Measurements from ENCODE around the gene MRPL58. TPM values are rescaled to one million over a fixed set of nuclear protein-coding genes. Genes with fewer than 3 reads are reported as not detected.

MRPL58 gene
- total and polyA plus RNA-seq, 10 of the 15 experiments (the other 5 are each of a cell fraction or from before 2014, with no cell fraction given) = 23.0 to 64.3 (median 51.9) TPM

DNA sequence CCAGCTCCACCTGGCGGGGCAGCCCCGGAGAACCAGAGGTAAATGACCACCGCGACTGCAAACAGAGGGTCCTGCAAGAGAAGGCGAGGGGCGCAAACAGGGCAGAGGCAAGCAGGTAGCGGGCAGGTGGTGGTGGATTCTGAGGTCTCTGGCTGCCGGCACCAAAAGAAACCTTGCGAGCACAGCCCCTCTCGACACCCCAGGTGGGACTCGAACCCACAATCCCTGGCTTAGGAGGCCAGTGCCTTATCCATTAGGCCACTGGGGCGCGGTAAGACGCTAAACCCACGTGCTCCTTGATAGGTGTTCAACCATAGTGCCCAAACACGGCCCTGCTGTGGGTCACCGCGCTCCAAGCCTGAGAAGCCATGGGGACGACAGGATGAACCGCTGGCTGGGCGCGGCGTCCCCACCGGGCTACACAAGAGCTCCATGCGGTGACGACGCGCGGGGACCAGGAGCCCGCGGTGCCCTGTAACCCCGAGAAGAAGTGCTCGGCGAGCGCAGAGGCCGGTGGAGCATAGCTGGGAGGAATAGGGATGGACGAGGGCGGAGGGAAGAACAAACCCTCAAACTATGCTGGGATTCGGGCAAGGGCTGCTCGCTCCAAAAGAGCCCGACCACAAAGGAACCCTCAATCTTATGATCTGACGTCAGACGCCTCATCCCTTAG is 21.9 kb downstream of the MRPL58 start (continued):
- TF ChIP-seq, protein P1, sequence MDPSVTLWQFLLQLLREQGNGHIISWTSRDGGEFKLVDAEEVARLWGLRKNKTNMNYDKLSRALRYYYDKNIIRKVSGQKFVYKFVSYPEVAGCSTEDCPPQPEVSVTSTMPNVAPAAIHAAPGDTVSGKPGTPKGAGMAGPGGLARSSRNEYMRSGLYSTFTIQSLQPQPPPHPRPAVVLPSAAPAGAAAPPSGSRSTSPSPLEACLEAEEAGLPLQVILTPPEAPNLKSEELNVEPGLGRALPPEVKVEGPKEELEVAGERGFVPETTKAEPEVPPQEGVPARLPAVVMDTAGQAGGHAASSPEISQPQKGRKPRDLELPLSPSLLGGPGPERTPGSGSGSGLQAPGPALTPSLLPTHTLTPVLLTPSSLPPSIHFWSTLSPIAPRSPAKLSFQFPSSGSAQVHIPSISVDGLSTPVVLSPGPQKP (IDR thresholded peaks at IDR 0.05; ENCODE audit: low read depth, low read length) = no peak
- TF ChIP-seq RELA (IDR thresholded peaks at IDR 0.05; ENCODE audit: borderline replicate concordance, partially characterized antibody) (peak; percentile 37), JUND (IDR thresholded peaks at IDR 0.05; ENCODE audit: low read depth, low read length) (no peak), SREBF1 (IDR thresholded peaks at IDR 0.05; ENCODE audit: low read length) (no peak), ZNF217 (IDR thresholded peaks at IDR 0.05) (peak; percentile 90), E4F1 (IDR thresholded peaks at IDR 0.05; ENCODE audit: borderline replicate concordance, partially characterized antibody) (peak; percentile 5), MYC (IDR thresholded peaks at IDR 0.05; ENCODE audit: insufficient read depth, insufficient read length, insufficient replicate concordance, low read length, severe bottlenecking) (no peak), BCLAF1 (IDR thresholded peaks at IDR 0.05) (no peak), SMC3 (IDR thresholded peaks at IDR 0.05; ENCODE audit: borderline replicate concordance, low read length) (no peak), TARDBP (IDR thresholded peaks at IDR 0.05; ENCODE audit: borderline replicate concordance) (peak; percentile 98), ETV6 (conservative IDR thresholded peaks at IDR 0.05 in 1 of 2, IDR thresholded peaks at IDR 0.05 in 1 of 2; ENCODE audit: borderline replicate concordance in 1 of 2, low read depth in 1 of 2) (no peak; a peak in 1 of 4 replicates), MTA3 (IDR thresholded peaks at IDR 0.05; ENCODE audit: borderline replicate concordance, low read length) (no peak; the same call in 1 of the 2 replicates), CHD2 (IDR thresholded peaks at IDR 0.05; ENCODE audit: borderline replicate concordance, low read depth, low read length) (no peak; the same call in 1 of the 2 replicates), POLR2AphosphoS5 (IDR thresholded peaks at IDR 0.05; ENCODE audit: low read length) (no peak), LARP7 (IDR thresholded peaks at IDR 0.05) (no peak; the same call in 1 of the 2 replicates)
- TF ChIP-seq, protein P2, sequence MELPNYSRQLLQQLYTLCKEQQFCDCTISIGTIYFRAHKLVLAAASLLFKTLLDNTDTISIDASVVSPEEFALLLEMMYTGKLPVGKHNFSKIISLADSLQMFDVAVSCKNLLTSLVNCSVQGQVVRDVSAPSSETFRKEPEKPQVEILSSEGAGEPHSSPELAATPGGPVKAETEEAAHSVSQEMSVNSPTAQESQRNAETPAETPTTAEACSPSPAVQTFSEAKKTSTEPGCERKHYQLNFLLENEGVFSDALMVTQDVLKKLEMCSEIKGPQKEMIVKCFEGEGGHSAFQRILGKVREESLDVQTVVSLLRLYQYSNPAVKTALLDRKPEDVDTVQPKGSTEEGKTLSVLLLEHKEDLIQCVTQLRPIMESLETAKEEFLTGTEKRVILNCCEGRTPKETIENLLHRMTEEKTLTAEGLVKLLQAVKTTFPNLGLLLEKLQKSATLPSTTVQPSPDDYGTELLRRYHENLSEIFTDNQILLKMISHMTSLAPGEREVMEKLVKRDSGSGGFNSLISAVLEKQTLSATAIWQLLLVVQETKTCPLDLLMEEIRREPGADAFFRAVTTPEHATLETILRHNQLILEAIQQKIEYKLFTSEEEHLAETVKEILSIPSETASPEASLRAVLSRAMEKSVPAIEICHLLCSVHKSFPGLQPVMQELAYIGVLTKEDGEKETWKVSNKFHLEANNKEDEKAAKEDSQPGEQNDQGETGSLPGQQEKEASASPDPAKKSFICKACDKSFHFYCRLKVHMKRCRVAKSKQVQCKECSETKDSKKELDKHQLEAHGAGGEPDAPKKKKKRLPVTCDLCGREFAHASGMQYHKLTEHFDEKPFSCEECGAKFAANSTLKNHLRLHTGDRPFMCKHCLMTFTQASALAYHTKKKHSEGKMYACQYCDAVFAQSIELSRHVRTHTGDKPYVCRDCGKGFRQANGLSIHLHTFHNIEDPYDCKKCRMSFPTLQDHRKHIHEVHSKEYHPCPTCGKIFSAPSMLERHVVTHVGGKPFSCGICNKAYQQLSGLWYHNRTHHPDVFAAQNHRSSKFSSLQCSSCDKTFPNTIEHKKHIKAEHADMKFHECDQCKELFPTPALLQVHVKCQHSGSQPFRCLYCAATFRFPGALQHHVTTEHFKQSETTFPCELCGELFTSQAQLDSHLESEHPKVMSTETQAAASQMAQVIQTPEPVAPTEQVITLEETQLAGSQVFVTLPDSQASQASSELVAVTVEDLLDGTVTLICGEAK (IDR thresholded peaks at IDR 0.05; ENCODE audit: borderline replicate concordance) = peak; percentile 56; the same call in 1 of the 2 replicates
- TF ChIP-seq, protein P3, sequence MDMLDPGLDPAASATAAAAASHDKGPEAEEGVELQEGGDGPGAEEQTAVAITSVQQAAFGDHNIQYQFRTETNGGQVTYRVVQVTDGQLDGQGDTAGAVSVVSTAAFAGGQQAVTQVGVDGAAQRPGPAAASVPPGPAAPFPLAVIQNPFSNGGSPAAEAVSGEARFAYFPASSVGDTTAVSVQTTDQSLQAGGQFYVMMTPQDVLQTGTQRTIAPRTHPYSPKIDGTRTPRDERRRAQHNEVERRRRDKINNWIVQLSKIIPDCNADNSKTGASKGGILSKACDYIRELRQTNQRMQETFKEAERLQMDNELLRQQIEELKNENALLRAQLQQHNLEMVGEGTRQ (IDR thresholded peaks at IDR 0.05; ENCODE audit: borderline replicate concordance, low read depth, low read length) = peak; percentile 34; the same call in 1 of the 2 replicates

All from GM12878 (cell line).